ENCODE data around the gene MEGF6. TPM values are rescaled to one million over a fixed set of nuclear protein-coding genes. Genes with fewer than 3 reads are reported as not detected.

Gene MEGF6
- total RNA-seq, 1 experiment from 2014 or later = 14.3 TPM

- no peaks in the 10 kb centered on the region for H3K9me3 Mint-ChIP-seq (ENCODE audit: unreplicated experiment)
- no peak for TF ChIP-seq CTCF (IDR thresholded peaks at IDR 0.05; ENCODE audit: unreplicated experiment)
- intact Hi-C loops (cut with micrococcal nuclease) = no loop called here
- DNase-seq (ENCODE audit: unreplicated experiment) = no peak
- H3K36me3 Mint-ChIP-seq (ENCODE audit: insufficient read depth, unreplicated experiment) = no peaks in the 10 kb centered on the region
- H3K4me1 Mint-ChIP-seq (ENCODE audit: insufficient read depth, unreplicated experiment) = no peaks in the 10 kb centered on the region
- ChIA-PET CTCF (interaction anchor here (0.5 to 1.5 kb wide), 3 partner anchors 20 to 29 kb away, joined by 3 to 6 read pairs (median 3); no protein-coding TSS in a partner anchor), POLR2A (no interaction called here)
- H3K4me3 Mint-ChIP-seq (ENCODE audit: unreplicated experiment) = no peak overlapping the region
- no peaks in the 10 kb centered on the region for H3K27me3 Mint-ChIP-seq (ENCODE audit: insufficient read depth, unreplicated experiment)
- H3K27ac Mint-ChIP-seq (ENCODE audit: low read depth, unreplicated experiment) = no peak overlapping the region
- BruUV-seq (replicated peaks) = no TSS peak
These were observed 16.5 kb downstream of the MEGF6 start for GRCh38 chr1:3594706-3595377.

GRCh38 chr1:3593745-3594144 is 17.6 kb downstream of the MEGF6 start:
- ChIA-PET CTCF (interaction anchor here (0.6 to 1.5 kb wide), 2 partner anchors 21 to 128 kb away, joined by 4 to 6 read pairs; no protein-coding TSS in a partner anchor), POLR2A (no interaction called here)
- no peak for TF ChIP-seq CTCF (IDR thresholded peaks at IDR 0.05; ENCODE audit: unreplicated experiment)
- no TSS peak for BruUV-seq (replicated peaks)
- Mint-ChIP-seq H3K27me3 (ENCODE audit: insufficient read depth, unreplicated experiment) (no peaks in the 10 kb centered on the region), H3K4me3 (ENCODE audit: unreplicated experiment) (no peak overlapping the region), H3K27ac (ENCODE audit: low read depth, unreplicated experiment) (no peak overlapping the region), H3K36me3 (ENCODE audit: insufficient read depth, unreplicated experiment) (no peaks in the 10 kb centered on the region), H3K4me1 (ENCODE audit: insufficient read depth, unreplicated experiment) (no peaks in the 10 kb centered on the region), H3K9me3 (ENCODE audit: unreplicated experiment) (no peaks in the 10 kb centered on the region)
- no peak for DNase-seq (ENCODE audit: unreplicated experiment)
- intact Hi-C loops (cut with micrococcal nuclease) = no loop called here

- CTCF ChIA-PET = interaction anchor here (0.6 to 1.5 kb wide), 2 partner anchors 22 to 128 kb away, joined by 4 to 6 read pairs; no protein-coding TSS in a partner anchor
- POLR2A ChIA-PET = no interaction called here
These were observed 18.0 kb downstream of the MEGF6 start for GRCh38 chr1:3593334-3593733.

More at GRCh38 chr1:3593334-3593733, 18.0 kb downstream of the MEGF6 start:
- no peak for TF ChIP-seq CTCF (IDR thresholded peaks at IDR 0.05; ENCODE audit: unreplicated experiment)
- intact Hi-C loops (cut with micrococcal nuclease) = no loop called here
- no peak overlapping the region for H3K4me3 Mint-ChIP-seq (ENCODE audit: unreplicated experiment)
- no peaks in the 10 kb centered on the region for H3K4me1 Mint-ChIP-seq (ENCODE audit: insufficient read depth, unreplicated experiment)
- H3K27ac Mint-ChIP-seq (ENCODE audit: low read depth, unreplicated experiment) = no peak overlapping the region
- no peaks in the 10 kb centered on the region for H3K36me3 Mint-ChIP-seq (ENCODE audit: insufficient read depth, unreplicated experiment)
- no peak for DNase-seq (ENCODE audit: unreplicated experiment)
- BruUV-seq (replicated peaks) = no TSS peak
- H3K27me3 Mint-ChIP-seq (ENCODE audit: insufficient read depth, unreplicated experiment) = no peaks in the 10 kb centered on the region
- H3K9me3 Mint-ChIP-seq (ENCODE audit: unreplicated experiment) = no peaks in the 10 kb centered on the region

Data from MCF 10A (cell line).